Measurements from ENCODE around the gene IL20RB. TPM values are rescaled to one million over a fixed set of nuclear protein-coding genes. Genes with fewer than 3 reads are reported as not detected.

The IL20RB gene
- total RNA-seq, 1 donor from 2014 or later = 1.3 TPM

DNA sequence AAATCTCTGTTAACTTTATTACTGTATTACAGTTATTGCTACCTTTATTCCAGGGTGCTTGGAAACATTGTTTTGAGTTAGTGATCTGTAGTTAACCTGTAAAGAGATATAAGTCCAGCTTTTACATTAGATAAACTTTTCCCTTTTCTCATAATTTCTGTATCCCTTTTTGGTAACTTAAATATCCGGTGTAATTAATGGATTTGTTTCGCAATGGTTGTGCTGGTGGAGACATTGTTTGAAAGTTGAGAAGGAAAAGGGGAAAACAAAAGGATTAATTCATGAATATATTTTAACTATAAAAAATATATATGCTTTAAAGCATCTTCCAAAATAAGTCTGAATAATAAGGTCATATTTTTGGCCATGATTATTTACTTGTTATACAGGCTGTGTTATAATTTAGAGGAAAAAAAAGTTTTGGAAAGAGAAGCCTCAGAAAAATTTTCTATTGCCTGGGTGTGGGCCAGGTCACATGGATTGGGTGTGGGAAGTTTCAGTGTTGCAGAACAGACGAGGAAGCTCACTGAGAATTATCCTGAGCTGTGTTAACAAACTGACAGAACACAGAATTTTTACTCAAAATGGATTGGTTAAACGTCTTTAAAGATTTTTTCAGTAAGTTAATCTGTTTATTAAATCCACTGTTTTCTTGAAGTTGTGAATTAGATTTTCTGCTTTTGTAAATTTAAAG lies 27.7 kb upstream of the IL20RB start:
- peaks cover 30% of the 10 kb centered on the region for H3K4me1 Mint-ChIP-seq (ENCODE audit: low read depth)
- no peaks in the 10 kb centered on the region for H3K27me3 Mint-ChIP-seq (ENCODE audit: low read depth)
- intact Hi-C loops (cut with micrococcal nuclease) = no loop called here
- peaks cover 62% of the 10 kb centered on the region for H3K36me3 Mint-ChIP-seq (ENCODE audit: low read depth)
- H3K9me3 Mint-ChIP-seq = no peaks in the 10 kb centered on the region
- no peak for DNase-seq (ENCODE audit: low spot score)
- no peak overlapping the region for H3K27ac Mint-ChIP-seq
- no peak overlapping the region for H3K4me3 Mint-ChIP-seq (ENCODE audit: low read depth)

DNA sequence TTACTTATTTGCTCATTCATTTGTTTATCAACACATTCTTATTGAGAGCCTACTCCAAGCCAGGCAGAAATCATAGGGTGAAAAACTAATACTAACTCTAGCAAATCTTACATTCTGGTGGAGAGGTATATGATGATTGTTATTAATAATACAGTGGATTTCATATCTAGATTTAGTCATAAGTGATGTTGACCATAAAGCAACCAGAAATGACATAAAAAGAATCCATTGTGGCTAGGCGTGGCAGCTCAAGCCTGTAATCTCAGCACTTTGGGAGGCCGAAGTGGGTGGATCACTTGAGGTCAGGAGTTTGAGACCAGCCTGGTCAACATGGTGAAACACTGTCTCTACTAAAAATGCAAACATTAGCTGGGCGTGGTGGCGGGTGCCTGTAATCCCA lies 26.2 kb upstream of the IL20RB start:
- H3K36me3 Mint-ChIP-seq (ENCODE audit: low read depth) = peaks cover 76% of the 10 kb centered on the region
- H3K27me3 Mint-ChIP-seq (ENCODE audit: low read depth) = no peaks in the 10 kb centered on the region
- intact Hi-C loops (cut with micrococcal nuclease) = loop anchor here (2.0 kb wide), 1 partner anchor 69 kb away; the partner anchor contains the start of gene NCK1
- no peak overlapping the region for H3K27ac Mint-ChIP-seq
- H3K4me1 Mint-ChIP-seq (ENCODE audit: low read depth) = peaks cover 32% of the 10 kb centered on the region
- H3K4me3 Mint-ChIP-seq (ENCODE audit: low read depth) = no peak overlapping the region
- H3K9me3 Mint-ChIP-seq = peaks cover 4% of the 10 kb centered on the region
- DNase-seq (ENCODE audit: low spot score) = no peak

- H3K4me1 Mint-ChIP-seq (ENCODE audit: low read depth) = peaks cover 34% of the 10 kb centered on the region
These were observed 25.3 kb upstream of the IL20RB start for GRCh38 chr3:136932523-136932922.

DNA sequence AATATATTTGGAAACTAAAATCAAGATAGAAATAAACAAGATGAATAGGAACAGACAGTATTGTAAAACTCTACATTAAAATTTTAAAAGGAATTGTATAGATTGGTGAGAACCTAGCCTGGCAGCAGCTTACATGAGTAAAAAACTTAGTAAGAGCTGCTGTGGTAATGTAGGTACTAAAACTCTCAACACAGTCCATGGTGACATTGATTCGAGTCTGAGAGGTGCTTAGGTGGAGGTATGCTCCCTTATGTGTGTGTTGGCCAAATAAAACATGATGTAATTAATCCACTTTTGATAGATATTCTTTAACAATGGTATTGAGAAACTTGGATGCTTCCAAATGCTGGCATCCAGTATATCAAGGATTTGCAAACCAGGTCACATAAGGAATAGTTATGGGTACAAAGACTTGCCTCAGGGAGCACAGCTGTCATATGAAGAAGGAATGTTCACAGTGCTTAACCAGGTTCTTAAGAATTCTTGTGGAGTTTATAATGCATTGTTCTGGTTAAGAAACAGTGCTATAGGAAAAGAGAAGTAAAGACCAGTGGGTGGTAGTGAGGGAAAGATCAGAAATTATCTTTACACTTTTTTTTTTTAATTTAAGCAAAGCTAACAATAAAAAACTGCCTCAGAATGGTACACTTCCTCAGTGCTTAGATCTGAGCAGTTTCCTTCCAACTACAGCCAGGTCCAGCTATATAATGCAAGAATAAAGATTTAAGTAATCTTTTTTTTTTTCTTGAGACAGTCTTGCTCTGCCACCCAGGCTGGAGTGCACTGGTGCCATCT lies 24.6 kb upstream of the IL20RB start:
- Mint-ChIP-seq H3K4me3 (ENCODE audit: low read depth) (no peak overlapping the region), H3K4me1 (ENCODE audit: low read depth) (peaks cover 37% of the 10 kb centered on the region), H3K9me3 (peaks cover 16% of the 10 kb centered on the region), H3K27ac (peak overlapping the region; percentile 56), H3K36me3 (ENCODE audit: low read depth) (peaks cover 78% of the 10 kb centered on the region), H3K27me3 (ENCODE audit: low read depth) (no peaks in the 10 kb centered on the region)
- intact Hi-C loops (cut with micrococcal nuclease) = loop anchor here (2.0 kb wide), 1 partner anchor 70 kb away; the partner anchor contains the start of gene NCK1
- DNase-seq (ENCODE audit: low spot score) = no peak

More at GRCh38 chr3:136932523-136932922, 25.3 kb upstream of the IL20RB start:
- H3K9me3 Mint-ChIP-seq = peaks cover 13% of the 10 kb centered on the region
- H3K36me3 Mint-ChIP-seq (ENCODE audit: low read depth) = peaks cover 80% of the 10 kb centered on the region
- H3K27ac Mint-ChIP-seq = peak overlapping the region; percentile 56
- H3K27me3 Mint-ChIP-seq (ENCODE audit: low read depth) = no peaks in the 10 kb centered on the region
- H3K4me3 Mint-ChIP-seq (ENCODE audit: low read depth) = no peak overlapping the region
- DNase-seq (ENCODE audit: low spot score) = no peak
- intact Hi-C loops (cut with micrococcal nuclease) = loop anchor here (2.0 kb wide), 1 partner anchor 70 kb away; the partner anchor contains the start of gene NCK1

DNA sequence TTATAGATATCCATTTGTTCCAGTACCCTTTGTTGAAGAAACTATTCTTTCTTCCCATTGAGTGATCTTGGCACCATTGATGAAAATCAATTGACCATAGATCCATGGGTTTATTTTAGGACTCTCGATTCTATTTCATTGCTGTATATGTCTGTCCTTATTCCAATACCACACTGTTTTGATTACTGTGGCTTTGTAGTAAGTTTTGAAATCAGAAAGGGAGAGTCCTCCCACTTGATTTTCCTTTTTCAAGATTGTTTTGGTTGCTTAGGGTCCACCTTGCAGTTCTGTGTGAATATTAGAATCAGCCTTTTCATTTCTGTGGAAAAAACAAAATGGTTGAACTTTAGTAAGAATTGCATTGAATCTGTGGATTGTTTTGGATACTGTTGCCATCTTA lies 20.6 kb upstream of the IL20RB start:
- intact Hi-C loops (cut with micrococcal nuclease) = loop anchor here (5.0 kb wide), 1 partner anchor 185 kb away; the partner anchor contains the start of gene STAG1
- H3K9me3 Mint-ChIP-seq = peaks cover 16% of the 10 kb centered on the region
- peaks cover 56% of the 10 kb centered on the region for H3K36me3 Mint-ChIP-seq (ENCODE audit: low read depth)
- H3K27me3 Mint-ChIP-seq (ENCODE audit: low read depth) = no peaks in the 10 kb centered on the region
- DNase-seq (ENCODE audit: low spot score) = no peak
- no peak overlapping the region for H3K27ac Mint-ChIP-seq
- H3K4me1 Mint-ChIP-seq (ENCODE audit: low read depth) = peaks cover 37% of the 10 kb centered on the region
- no peak overlapping the region for H3K4me3 Mint-ChIP-seq (ENCODE audit: low read depth)

- Mint-ChIP-seq H3K4me1 (ENCODE audit: low read depth) (peaks cover 36% of the 10 kb centered on the region), H3K27me3 (ENCODE audit: low read depth) (no peaks in the 10 kb centered on the region), H3K4me3 (ENCODE audit: low read depth) (no peak overlapping the region), H3K9me3 (peaks cover 16% of the 10 kb centered on the region), H3K36me3 (ENCODE audit: low read depth) (peaks cover 52% of the 10 kb centered on the region), H3K27ac (no peak overlapping the region)
- DNase-seq (ENCODE audit: low spot score) = no peak
- intact Hi-C loops (cut with micrococcal nuclease) = loop anchor here (5.0 kb wide), 1 partner anchor 186 kb away; the partner anchor contains the start of gene STAG1
These were observed 19.9 kb upstream of the IL20RB start for GRCh38 chr3:136937851-136938250.

DNA sequence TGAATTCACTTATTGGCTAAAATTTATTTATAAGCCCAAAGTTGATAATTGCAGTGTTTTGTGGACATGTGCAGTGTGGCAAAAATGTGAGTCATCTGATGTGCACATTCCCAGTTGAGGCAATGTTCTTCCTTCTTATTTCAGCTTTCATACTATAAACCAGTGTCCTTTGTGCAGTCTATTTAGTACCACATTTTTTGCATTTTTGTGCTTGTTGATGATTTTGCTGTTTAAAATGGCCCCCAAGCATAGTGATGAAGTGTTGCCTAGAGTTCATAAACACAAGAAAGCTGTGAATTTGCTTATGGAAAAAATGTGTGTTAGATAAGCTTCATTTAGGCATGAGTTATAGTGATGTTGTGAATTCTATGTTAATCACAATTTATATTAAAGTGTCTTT lies 19.4 kb upstream of the IL20RB start:
- no peak for DNase-seq (ENCODE audit: low spot score)
- peaks cover 16% of the 10 kb centered on the region for H3K9me3 Mint-ChIP-seq
- no peak overlapping the region for H3K4me3 Mint-ChIP-seq (ENCODE audit: low read depth)
- peaks cover 50% of the 10 kb centered on the region for H3K36me3 Mint-ChIP-seq (ENCODE audit: low read depth)
- no peak overlapping the region for H3K27ac Mint-ChIP-seq
- H3K4me1 Mint-ChIP-seq (ENCODE audit: low read depth) = peaks cover 36% of the 10 kb centered on the region
- intact Hi-C loops (cut with micrococcal nuclease) = loop anchor here (5.0 kb wide), 1 partner anchor 186 kb away; the partner anchor contains the start of gene STAG1
- no peaks in the 10 kb centered on the region for H3K27me3 Mint-ChIP-seq (ENCODE audit: low read depth)

DNA sequence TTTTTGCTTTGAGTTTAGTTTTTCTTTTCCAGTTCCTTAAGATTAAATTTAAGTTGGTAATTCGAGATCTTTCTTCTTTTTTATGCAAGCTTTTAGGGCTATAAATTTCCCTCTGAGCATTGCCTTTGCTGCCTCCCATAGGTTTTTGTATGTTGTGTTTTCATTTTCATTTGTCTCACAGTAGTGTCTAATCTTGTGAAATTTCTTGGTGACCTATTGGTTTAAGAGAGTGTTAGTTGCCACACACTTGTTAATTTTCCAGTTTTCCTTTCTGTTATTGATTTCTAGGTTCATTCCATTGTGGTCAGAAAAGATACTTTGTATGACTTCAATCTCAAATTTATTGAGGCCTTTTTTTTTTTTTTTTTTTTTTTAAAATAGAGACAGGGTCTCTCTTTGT lies 18.3 kb upstream of the IL20RB start:
- Mint-ChIP-seq H3K9me3 (peaks cover 16% of the 10 kb centered on the region), H3K4me3 (ENCODE audit: low read depth) (no peak overlapping the region), H3K4me1 (ENCODE audit: low read depth) (peaks cover 40% of the 10 kb centered on the region), H3K27me3 (ENCODE audit: low read depth) (no peaks in the 10 kb centered on the region), H3K27ac (peak overlapping the region; percentile 36), H3K36me3 (ENCODE audit: low read depth) (peaks cover 45% of the 10 kb centered on the region)
- intact Hi-C loops (cut with micrococcal nuclease) = loop anchor here (5.0 kb wide), 1 partner anchor 187 kb away; the partner anchor contains the start of gene STAG1
- no peak for DNase-seq (ENCODE audit: low spot score)

GRCh38 chr3:136942803-136943202 lies 15.0 kb upstream of the IL20RB start:
- no peak overlapping the region for H3K4me3 Mint-ChIP-seq (ENCODE audit: low read depth)
- no peak overlapping the region for H3K27ac Mint-ChIP-seq
- intact Hi-C loops (cut with micrococcal nuclease) = no loop called here
- no peak for DNase-seq (ENCODE audit: low spot score)
- peaks cover 32% of the 10 kb centered on the region for H3K36me3 Mint-ChIP-seq (ENCODE audit: low read depth)
- peaks cover 38% of the 10 kb centered on the region for H3K4me1 Mint-ChIP-seq (ENCODE audit: low read depth)
- H3K27me3 Mint-ChIP-seq (ENCODE audit: low read depth) = no peaks in the 10 kb centered on the region
- peaks cover under 1% of the 10 kb centered on the region for H3K9me3 Mint-ChIP-seq

DNA sequence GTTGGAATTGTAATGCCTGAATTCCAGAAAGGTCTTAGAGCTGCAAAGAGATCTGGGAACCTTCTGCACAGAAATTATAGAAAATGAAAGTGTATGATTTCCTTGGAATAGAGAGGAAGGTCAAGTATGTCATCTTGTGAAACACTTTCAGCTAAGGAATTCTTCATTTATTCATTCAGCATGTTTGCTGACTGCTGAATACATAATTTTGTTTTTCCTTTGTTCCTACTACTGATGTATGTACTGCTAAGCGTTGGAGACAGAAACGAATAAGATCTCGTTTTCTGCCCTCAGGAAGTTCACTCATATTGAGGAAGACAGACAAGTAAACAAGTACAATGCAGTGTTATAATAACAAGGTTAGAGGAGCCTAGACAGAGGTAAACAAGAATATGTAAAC lies 14.3 kb upstream of the IL20RB start:
- H3K4me3 Mint-ChIP-seq (ENCODE audit: low read depth) = no peak overlapping the region
- H3K27ac Mint-ChIP-seq = no peak overlapping the region
- H3K36me3 Mint-ChIP-seq (ENCODE audit: low read depth) = peaks cover 32% of the 10 kb centered on the region
- no peak for DNase-seq (ENCODE audit: low spot score)
- no peaks in the 10 kb centered on the region for H3K9me3 Mint-ChIP-seq
- peaks cover 33% of the 10 kb centered on the region for H3K4me1 Mint-ChIP-seq (ENCODE audit: low read depth)
- no peaks in the 10 kb centered on the region for H3K27me3 Mint-ChIP-seq (ENCODE audit: low read depth)
- intact Hi-C loops (cut with micrococcal nuclease) = no loop called here

GRCh38 chr3:136946978-136947377 lies 10.8 kb upstream of the IL20RB start:
- H3K27me3 Mint-ChIP-seq (ENCODE audit: low read depth) = no peaks in the 10 kb centered on the region
- H3K36me3 Mint-ChIP-seq (ENCODE audit: low read depth) = peaks cover 31% of the 10 kb centered on the region
- H3K27ac Mint-ChIP-seq = no peak overlapping the region
- intact Hi-C loops (cut with micrococcal nuclease) = no loop called here
- DNase-seq (ENCODE audit: low spot score) = no peak
- no peaks in the 10 kb centered on the region for H3K9me3 Mint-ChIP-seq
- H3K4me3 Mint-ChIP-seq (ENCODE audit: low read depth) = no peak overlapping the region
- H3K4me1 Mint-ChIP-seq (ENCODE audit: low read depth) = peaks cover 24% of the 10 kb centered on the region

GRCh38 chr3:136947477-136947876 lies 10.3 kb upstream of the IL20RB start:
- peaks cover 31% of the 10 kb centered on the region for H3K36me3 Mint-ChIP-seq (ENCODE audit: low read depth)
- peaks cover 23% of the 10 kb centered on the region for H3K4me1 Mint-ChIP-seq (ENCODE audit: low read depth)
- H3K4me3 Mint-ChIP-seq (ENCODE audit: low read depth) = no peak overlapping the region
- H3K27ac Mint-ChIP-seq = no peak overlapping the region
- no peak for DNase-seq (ENCODE audit: low spot score)
- intact Hi-C loops (cut with micrococcal nuclease) = no loop called here
- no peaks in the 10 kb centered on the region for H3K9me3 Mint-ChIP-seq
- H3K27me3 Mint-ChIP-seq (ENCODE audit: low read depth) = no peaks in the 10 kb centered on the region

GRCh38 chr3:136949146-136949545 lies 8.6 kb upstream of the IL20RB start:
- Mint-ChIP-seq H3K4me1 (ENCODE audit: low read depth) (peaks cover 11% of the 10 kb centered on the region), H3K27me3 (ENCODE audit: low read depth) (no peaks in the 10 kb centered on the region), H3K9me3 (no peaks in the 10 kb centered on the region), H3K4me3 (ENCODE audit: low read depth) (no peak overlapping the region), H3K27ac (no peak overlapping the region), H3K36me3 (ENCODE audit: low read depth) (peaks cover 23% of the 10 kb centered on the region)
- intact Hi-C loops (cut with micrococcal nuclease) = no loop called here
- no peak for DNase-seq (ENCODE audit: low spot score)

Measured in activated T-helper 2 cell treated with anti-CD3 and anti-CD28 coated beads, Interferon-gamma antibody, Interleukin-2, Interleukin-4, amounts not matched to agents 10 μg/mL and 5 μg/mL and 100 μg/mL, durations not matched to agents 14 hours and 24 hours and 36 hours (primary cell).